Heart left ventricle (tissue), 16 donors: ENCODE results near the gene SLC2A4RG. TPM values are rescaled to one million over a fixed set of nuclear protein-coding genes. Genes with fewer than 3 reads are reported as not detected.

Experiments used
- ATAC-seq, 4 donors: fragments of 200-7000 bp; cut with Tn5 transposase; one replicate each; pipeline ENCODE4 v1.9.1; 2020 to 2022; ENCODE audit warnings: moderate library complexity in 4 of 4, mild to moderate bottlenecking in 3 of 4, moderate number of reproducible peaks in 1 of 4
- DNase-seq, 5 donors: peaks; one replicate each; pipeline ENCODE4 v3.0.0-alpha.2; 2020
- H3K27ac ChIP-seq, 12 donors: fragments of 200-600 bp; sonication (generic) in 4 of 12; one replicate each; pipeline versions ENCODE4 v1.5.0 to v1.8.0; 2016 to 2022; ENCODE audit warnings: mild to moderate bottlenecking in 2 of 12
- H3K27me3 ChIP-seq, 9 donors: fragments of 200-600 bp; sonication (generic) in 2 of 9; one replicate each; pipeline versions ENCODE4 v1.5.1 to v1.8.0; 2016 to 2022; ENCODE audit warnings: mild to moderate bottlenecking in 3 of 9
- H3K36me3 ChIP-seq, 9 donors: fragments of 200-600 bp; sonication (generic) in 2 of 9; one replicate each; pipeline versions ENCODE4 v1.5.0 to v1.8.0; 2018 to 2022; ENCODE audit warnings: mild to moderate bottlenecking in 2 of 9
- H3K4me1 ChIP-seq, 12 donors: fragments of 200-600 bp; sonication (generic) in 4 of 12; one replicate each; pipeline versions ENCODE4 v1.5.0 to v1.8.0; 2016 to 2022; ENCODE audit warnings: mild to moderate bottlenecking in 3 of 12
- H3K4me3 ChIP-seq, 12 donors: fragments of 200-600 bp; sonication (generic) in 4 of 12; one replicate each; pipeline versions ENCODE4 v1.5.0 to v1.8.0; 2017 to 2022; ENCODE audit warnings: mild to moderate bottlenecking in 9 of 12, moderate library complexity in 4 of 12
- H3K9me3 ChIP-seq, 12 donors: fragments of 200-600 bp; sonication (generic) in 4 of 12; one replicate each; pipeline versions ENCODE4 v1.5.0 to v1.8.0; 2016 to 2022; ENCODE audit warnings: mild to moderate bottlenecking in 1 of 12
- CTCF ChIP-seq, 12 donors: fragments of 200-600 bp; sonication (generic) in 4 of 12; IDR thresholded peaks; one replicate each; pipeline versions ENCODE4 v1.5.0 to v1.8.0; 2018 to 2022; ENCODE audit warnings: antibody characterized with exemption in 12 of 12, mild to moderate bottlenecking in 5 of 12
- POLR2A ChIP-seq, 2 donors: fragments of 450-650 bp; IDR thresholded peaks; one replicate each; pipeline ENCODE4 v1.6.1; 2017; ENCODE audit warnings: antibody characterized with exemption in 2 of 2, mild to moderate bottlenecking in 2 of 2, moderate library complexity in 2 of 2
- WGBS, 4 donors: extraction: QIAGEN DNeasy Blood & Tissue Kit in 2 of 4; methylation state at CpG; one replicate each; pipeline versions ENCODE4 v1.1.5 to v1.1.7; 2013 to 2018; 5-methylcytosine and 5-hydroxymethylcytosine counted together
- intact Hi-C, 10 donors: fragments of 100-400 bp; cut with DNase I; formaldehyde crosslinking; loops; one replicate each; pipeline versions ENCODE4 v1.11.1 to v1.14.2; 2022
- polyA plus RNA-seq, 2 donors: library from polyadenylated mRNA; stranded (reverse); fragments of 200-250 nt; gene quantifications; one replicate each; pipeline ENCODE4 v1.2.3, GENCODE V29; 2013
- total RNA-seq, 9 donors: library from RNA; depleted of rRNA in 2 of 9; stranded (reverse); fragments of >200 nt in 2 of 9; fragmentation: NEBNext Ultra II Directional in 3 of 9; extraction: Animal tissue kit (Norgen Biotek cat#: 25700) in 3 of 9; gene quantifications; one replicate each; pipeline versions ENCODE4 v1.1.0 to v1.2.4, GENCODE V29; 2016 to 2023
- donor health status: ischemic (EF 13 %, LVEDD 7.1; RV severe dilation, severe dysfunction).
- donor health status: healthy with polysubstance abuse.
- donor health status: DM: no; HTN: yes; CAD: no.
- donor health status: DM: no; HTN: no; CAD: no.
- donor health status: ischemic (EF 25% LVEDD 6.9; RV normal size, moderate dysfunction).
- donor health status: ischemic (EF 25% LVEDD 5.7; RV mildly dilated, moderate dysfunction).
- donor health status: healthy.
- donor health status: DM: yes; HTN: yes; CAD: no.
- donor health status: ischemic (EF 35%, LVEDD 5.7; RV mildly dilated, moderate dysfunction).
- donor health status: nonischemic (EF 11% LVEDD 7.7; RV severe dilation, severe dysfunction).
- donor health status: DM: yes; HTN: yes; CAD: no.
- donor health status: PGD.
- donor health status: ischemic (EF 29% LVEDD 5.4; RV normal size, mild dysfunction).
- donor health status: nonischemic (EF 23%, LVEDD 6.1; RV moderate dilation, normal function).

The SLC2A4RG gene
- total and polyA plus RNA-seq, 11 donors: 18.3 to 82.5 (median 70.7) TPM

GRCh38 chr20:63734111-63734945, 5.2 kb upstream of the SLC2A4RG start:
- Histone ChIP-seq H3K27ac (no peak overlapping the region), H3K4me1 (peaks cover 3 to 29% (median 20%) of the 10 kb centered on the region in 12 donors), H3K4me3 (no peak overlapping the region), H3K27me3 (no peaks in the 10 kb centered on the region), H3K36me3 (peaks cover 0 to 34% (median 30%) of the 10 kb centered on the region in 9 donors), H3K9me3 (no peaks in the 10 kb centered on the region)
- ATAC-seq (no peak), DNase-seq (no peak)
- TF ChIP-seq CTCF (IDR thresholded peaks at IDR 0.05): no peak
- TF ChIP-seq POLR2A (IDR thresholded peaks at IDR 0.05): no peak
- intact Hi-C loops: loop anchor here in 1 of 10 donors (10.0 kb wide), 1 partner anchor 60 kb away; no protein-coding TSS in a partner anchor
- WGBS, 4 donors: 94 to 95% (median 95%) methylated on average over 22 to 25 of the region's 25 CpGs

GRCh38 chr20:63734946-63735858, 4.4 kb upstream of the SLC2A4RG start:
- DNase-seq: no peak
- peaks cover 3 to 27% (median 20%) of the 10 kb centered on the region in 12 donors for H3K4me1 ChIP-seq
- peaks cover 0 to 33% (median 29%) of the 10 kb centered on the region in 9 donors for H3K36me3 ChIP-seq
- TF ChIP-seq POLR2A (IDR thresholded peaks at IDR 0.05): no peak
- TF ChIP-seq CTCF (IDR thresholded peaks at IDR 0.05): no peak
- H3K27me3 ChIP-seq: no peaks in the 10 kb centered on the region
- no peak for ATAC-seq
- no peak overlapping the region for H3K27ac ChIP-seq
- no peaks in the 10 kb centered on the region for H3K9me3 ChIP-seq
- WGBS, 4 donors: 92 to 95% (median 94%) methylated on average over 34 to 48 of the region's 48 CpGs
- intact Hi-C loops: loop anchor here in 2 of 10 donors (5.0 to 10.0 kb wide), 2 partner anchors 60 to 78 kb away; partner anchors contain the start of gene RTEL1 (in 1 of the 2)
- H3K4me3 ChIP-seq: no peak overlapping the region

- Histone ChIP-seq H3K4me1 (peaks cover 6 to 32% (median 24%) of the 10 kb centered on the region in 12 donors), H3K27me3 (no peaks in the 10 kb centered on the region), H3K9me3 (no peaks in the 10 kb centered on the region), H3K4me3 (peak within 1 kb of the TSS in 7 of 12 donors; percentile 2 to 95 (median 32)), H3K36me3 (peaks cover 0 to 33% (median 25%) of the 10 kb centered on the region in 9 donors), H3K27ac (peak within 1 kb of the TSS in 2 of 12 donors; percentile 5 to 79)
- WGBS, 4 donors: 81 to 86% (median 83%) methylated on average over 15 to 31 of the region's 31 CpGs
- intact Hi-C loops: loop anchor here in 2 of 10 donors (5.0 to 10.0 kb wide), 2 partner anchors 61 to 79 kb away; partner anchors contain the start of gene RTEL1 (in 1 of the 2)
- no peak for TF ChIP-seq POLR2A (IDR thresholded peaks at IDR 0.05)
- TF ChIP-seq CTCF (IDR thresholded peaks at IDR 0.05): no peak
- no peak for ATAC-seq
- peak in 2 of 5 donors; percentile 26 to 75 for DNase-seq
Measured at GRCh38 chr20:63735859-63736718, 3.5 kb upstream of the SLC2A4RG start, which contains the start of gene LIME1. Gene LIME1 (plus strand): TSS chr20:63736664. CDS start chr20:63737550, 886 bp downstream.
